ENCODE measurements around the gene NDUFS6. TPM values are rescaled to one million over a fixed set of nuclear protein-coding genes. Genes with fewer than 3 reads are reported as not detected.
"Not testable (repeated sequence)": the region's sequence is repeated elsewhere in the genome, so short reads cannot be mapped to it uniquely, and the experiment has no call there.

Gene NDUFS6
- total and polyA plus RNA-seq, 2 experiments from 2014 or later = 141 to 371 TPM

- TF ChIP-seq CTCF (IDR thresholded peaks at IDR 0.05; ENCODE audit: low read depth, low read length) = no peak
- no peak overlapping the region for H3K4me3 ChIP-seq
- no peak for DNase-seq (ENCODE audit: low read depth in 1 of 2, low spot score in 1 of 2)
- H3K4me1 ChIP-seq (ENCODE audit: low read depth) = peaks cover 20% of the 10 kb centered on the region
- H3K27ac ChIP-seq = peak overlapping the region; percentile 70
- peaks cover 56% of the 10 kb centered on the region for H3K36me3 ChIP-seq
- no peaks in the 10 kb centered on the region for H3K9me3 ChIP-seq (ENCODE audit: low read depth)
- no peaks in the 10 kb centered on the region for H3K27me3 ChIP-seq
Measured at GRCh38 chr5:1810581-1811101, 9.4 kb downstream of the NDUFS6 start.

GRCh38 chr5:1814183-1815020, 13.2 kb downstream of the NDUFS6 start:
- H3K4me3 ChIP-seq = no peak overlapping the region
- H3K36me3 ChIP-seq = peaks cover 49% of the 10 kb centered on the region
- no peaks in the 10 kb centered on the region for H3K9me3 ChIP-seq (ENCODE audit: low read depth)
- no peak for DNase-seq (ENCODE audit: low read depth in 1 of 2, low spot score in 1 of 2)
- no peaks in the 10 kb centered on the region for H3K27me3 ChIP-seq
- H3K4me1 ChIP-seq (ENCODE audit: low read depth) = peaks cover 20% of the 10 kb centered on the region
- no peak for TF ChIP-seq CTCF (IDR thresholded peaks at IDR 0.05; ENCODE audit: low read depth, low read length)
- H3K27ac ChIP-seq = no peak overlapping the region

GRCh38 chr5:1815071-1815786, 14.0 kb downstream of the NDUFS6 start:
- peak overlapping the region; percentile 30 for H3K27ac ChIP-seq
- no peaks in the 10 kb centered on the region for H3K9me3 ChIP-seq (ENCODE audit: low read depth)
- no peaks in the 10 kb centered on the region for H3K27me3 ChIP-seq
- DNase-seq (ENCODE audit: low read depth in 1 of 2, low spot score in 1 of 2) = no peak
- TF ChIP-seq CTCF (IDR thresholded peaks at IDR 0.05; ENCODE audit: low read depth, low read length) = no peak
- H3K4me1 ChIP-seq (ENCODE audit: low read depth) = peaks cover 11% of the 10 kb centered on the region
- no peak overlapping the region for H3K4me3 ChIP-seq
- H3K36me3 ChIP-seq = peaks cover 55% of the 10 kb centered on the region

GRCh38 chr5:1815881-1816292, 14.7 kb downstream of the NDUFS6 start:
- Histone ChIP-seq H3K4me3 (no peak overlapping the region), H3K4me1 (ENCODE audit: low read depth) (peaks cover 5% of the 10 kb centered on the region), H3K36me3 (peaks cover 59% of the 10 kb centered on the region), H3K27ac (peak overlapping the region; percentile 30), H3K9me3 (ENCODE audit: low read depth) (no peaks in the 10 kb centered on the region), H3K27me3 (no peaks in the 10 kb centered on the region)
- no peak for TF ChIP-seq CTCF (IDR thresholded peaks at IDR 0.05; ENCODE audit: low read depth, low read length)
- DNase-seq (ENCODE audit: low read depth in 1 of 2, low spot score in 1 of 2) = no peak

GRCh38 chr5:1816495-1817089, 15.4 kb downstream of the NDUFS6 start:
- H3K4me1 ChIP-seq (ENCODE audit: low read depth); H3K27me3 ChIP-seq; H3K4me3 ChIP-seq; DNase-seq (ENCODE audit: low read depth in 1 of 2, low spot score in 1 of 2); H3K9me3 ChIP-seq (ENCODE audit: low read depth): not testable (repeated sequence)
- H3K27ac ChIP-seq = peak overlapping the region; percentile 23
- peaks cover 62% of the 10 kb centered on the region for H3K36me3 ChIP-seq

Measured in cardiac muscle cell (in vitro differentiated cells and primary cell).